K562 (cell line): ENCODE results near the gene STAG2. TPM values are rescaled to one million over a fixed set of nuclear protein-coding genes. Genes with fewer than 3 reads are reported as not detected.

Experiments
- ATAC-seq: fragments of 200-7000 bp; cut with Tn5 transposase; 3 replicates; pipeline ENCODE4 v1.9.1; 2020; ENCODE audit warnings: moderate library complexity
- BruUV-seq: library from RNA; stranded (reverse); fragments of 400-500 nt; replicated peaks from 2 replicates; lab custom pipeline; 2021; lab: Mats Ljungman, UMichigan
- CTCF ChIA-PET: fragments of 300-600 bp; formaldehyde crosslinking; extraction: SDS; loops from one replicate; lab custom pipeline; 2021; ENCODE audit warnings: low intra/inter-chr PET ratio; lab: Yijun Ruan, JAX
- POLR2A ChIA-PET: fragments of 300-600, 350-650 bp; sonication (Branson Sonifier 250); formaldehyde crosslinking; extraction: SDS; loops from one replicate; lab custom pipeline; 2021; ENCODE audit warnings: antibody characterized with exemption, inconsistent platforms; lab: Yijun Ruan, JAX
- DNase-seq, 4 experiments: peaks; one replicate each; pipeline versions ENCODE4 v3.0.0 to v3.0.0-alpha.2; 2011 to 2018; ENCODE audit warnings: low spot score in 3 of 4, mixed read lengths in 3 of 4; ENCODE audit errors: extremely low read depth in 1 of 4
- FAIRE-seq: peaks from 2 replicates; lab custom pipeline; 2011; peaks lifted over from hg19 to GRCh38; lab: Jason Lieb, UNC
- H2AFZ ChIP-seq: 2 replicates; pipeline ENCODE4 v1.6.0; 2011; ENCODE audit warnings: low read depth, low read length, control low read depth, inconsistent platforms
- H3K27ac ChIP-seq: fragments of 200-600 bp; 3 replicates; pipeline ENCODE4 v1.8.0; 2011; ENCODE audit warnings: low read depth, mild to moderate bottlenecking, control low read depth, inconsistent platforms, low read length, moderate library complexity, mixed read lengths; ENCODE audit errors: extremely low read depth
- H3K27me3 ChIP-seq, 2 experiments: fragments of 300-600 bp in 1 of 2; 2 replicates in 1 of 2; 3 replicates in 1 of 2; pipeline versions ENCODE4 v1.6.0 to v1.8.0; 2011; ENCODE audit warnings: inconsistent platforms in 2 of 2, low read length in 2 of 2, mild to moderate bottlenecking in 1 of 2, mixed read lengths in 1 of 2, moderate library complexity in 1 of 2; ENCODE audit not compliant: control insufficient read depth in 2 of 2, insufficient read depth in 2 of 2
- H3K36me3 ChIP-seq: fragments of 300-600 bp; 3 replicates; pipeline ENCODE4 v1.8.0; 2011; ENCODE audit warnings: mild to moderate bottlenecking, low read length, inconsistent platforms; ENCODE audit not compliant: control insufficient read depth, insufficient read depth
- H3K4me1 ChIP-seq, 2 experiments: fragments of 200-600 bp in 1 of 2; replicated peaks in 1 of 2; 2 replicates in 1 of 2; 3 replicates in 1 of 2; pipeline versions ENCODE4 v1.5.1 to v1.8.0; 2011; ENCODE audit warnings: inconsistent platforms in 2 of 2, low read length in 2 of 2, mild to moderate bottlenecking in 1 of 2, mixed read lengths in 1 of 2, moderate library complexity in 1 of 2; ENCODE audit not compliant: control insufficient read depth in 2 of 2, insufficient read depth in 2 of 2
- H3K4me2 ChIP-seq: 2 replicates; pipeline ENCODE4 v1.6.1; 2011; ENCODE audit warnings: low read length, control low read depth, inconsistent platforms, mixed read lengths; ENCODE audit not compliant: insufficient read depth
- H3K4me3 ChIP-seq: fragments of 200-600 bp; sonication (generic), shearing (Covaris generic); 2 replicates; pipeline ENCODE4 v1.5.1; 2016; ENCODE audit warnings: control low read depth, inconsistent platforms
- H3K79me2 ChIP-seq: fragments of 200-600 bp; 3 replicates; pipeline ENCODE4 v1.8.0; 2011; ENCODE audit warnings: low read length, inconsistent platforms; ENCODE audit not compliant: control insufficient read depth, insufficient read depth
- H3K9ac ChIP-seq, 2 experiments: 2 replicates each; pipeline versions ENCODE4 v1.6.0 to v1.6.1; 2011; ENCODE audit warnings: low read depth in 2 of 2, low read length in 2 of 2, control low read depth in 1 of 2, inconsistent platforms in 1 of 2, mild to moderate bottlenecking in 1 of 2, mixed read lengths in 1 of 2; ENCODE audit not compliant: insufficient read depth in 1 of 2
- H3K9me1 ChIP-seq: one replicate; pipeline ENCODE4 v1.6.0; 2011; ENCODE audit warnings: inconsistent platforms, mild to moderate bottlenecking, low read length, moderate library complexity; ENCODE audit not compliant: control insufficient read depth, insufficient read depth
- H3K9me3 ChIP-seq: replicated peaks from 2 replicates; pipeline ENCODE4 v1.5.1; 2011; ENCODE audit warnings: low read depth, low read length, inconsistent platforms; ENCODE audit not compliant: control insufficient read depth, insufficient read depth
- H4K20me1 ChIP-seq: replicated peaks from 2 replicates; pipeline ENCODE4 v1.6.1; 2011; ENCODE audit warnings: low read length, inconsistent platforms, mixed read lengths; ENCODE audit not compliant: control insufficient read depth, insufficient read depth
- BHLHE40 ChIP-seq: IDR thresholded peaks from 2 replicates; pipeline ENCODE4 v1.6.1; 2011; ENCODE audit warnings: low read length, improper control_type of control experiment
- CBX1 ChIP-seq: sonication (generic); IDR thresholded peaks from 2 replicates; pipeline ENCODE4 v1.6.1; 2016; ENCODE audit warnings: antibody characterized with exemption, low read depth, mild to moderate bottlenecking
- NCOA6 ChIP-seq: fragments of 450-650 bp; IDR thresholded peaks from 2 replicates; pipeline ENCODE4 v1.6.1; 2017; ENCODE audit warnings: mild to moderate bottlenecking
- NR2C2 ChIP-seq, 2 experiments: fragments of 200-800 bp in 1 of 2; sonication (Bioruptor generic) in 1 of 2; sonication (generic) in 1 of 2; formaldehyde crosslinking in 1 of 2; IDR thresholded peaks; 2 replicates each; pipeline versions ENCODE4 v1.6.1 to v1.8.0; 2016 to 2022; ENCODE audit warnings: mild to moderate bottlenecking in 1 of 2, missing compliant biosample characterization in 1 of 2, missing genetic modification characterization in 1 of 2, missing genetic modification reagents in 1 of 2
- SIX5 ChIP-seq, 2 experiments: IDR thresholded peaks; 2 replicates each; pipeline ENCODE4 v1.6.1; 2011; ENCODE audit warnings: low read length in 2 of 2, borderline replicate concordance in 1 of 2, low read depth in 1 of 2, mild to moderate bottlenecking in 1 of 2, moderate library complexity in 1 of 2; ENCODE audit not compliant: insufficient read depth in 1 of 2
- SPI1 ChIP-seq: IDR thresholded peaks from 2 replicates; pipeline ENCODE4 v1.6.1; 2011; ENCODE audit warnings: low read depth, low read length, control low read depth, borderline replicate concordance
- SRSF1 ChIP-seq: fragments of 200-400 bp; formaldehyde crosslinking; IDR thresholded peaks from 2 replicates; pipeline ENCODE4 v1.6.1; 2017; ENCODE audit warnings: mild to moderate bottlenecking, low read depth, low read length, moderate library complexity
- TARDBP ChIP-seq: fragments of 450-650 bp; IDR thresholded peaks from 2 replicates; pipeline ENCODE4 v1.6.1; 2016
- ZBTB7A ChIP-seq: IDR thresholded peaks from 2 replicates; pipeline ENCODE4 v1.6.1; 2011; ENCODE audit warnings: low read depth, mild to moderate bottlenecking, low read length, moderate library complexity, borderline replicate concordance; ENCODE audit not compliant: control insufficient read depth
- ZNF143 ChIP-seq: sonication (generic); formaldehyde crosslinking; IDR thresholded peaks from 2 replicates; pipeline ENCODE4 v1.9.0; 2022; ENCODE audit warnings: mild to moderate bottlenecking, missing genetic modification reagents
- WGBS: fragments of 100-300 bp; shearing (Covaris generic); methylation state at CpG from one replicate; pipeline ENCODE4 v1.1.6; 2016; ENCODE audit warnings: low coverage, mixed read lengths; ENCODE audit not compliant: insufficient coverage; ENCODE audit errors: missing lambda C conversion rate; 5-methylcytosine and 5-hydroxymethylcytosine counted together
- in situ Hi-C: fragments of 300-500 bp; cut with MboI; formaldehyde crosslinking; loops from 4 replicates; pipeline ENCODE4 v1.15.0; 2018; ENCODE audit warnings: inconsistent platforms, mixed read lengths
- intact Hi-C: fragments of 100-400 bp; cut with micrococcal nuclease; formaldehyde crosslinking; loops from 2 replicates; pipeline ENCODE4 v1.14.2; 2022
- polyA plus RNA-seq, 8 experiments: library from polyadenylated mRNA; depleted of rRNA in 4 of 8; stranded (reverse) in 5 of 8; unstranded in 3 of 8; fragments of >200 nt; fragmentation: Nextera tagmentation in 2 of 8; fragmentation: Illumina TruSeq in 1 of 8; extraction: Ambion mirVana in 2 of 8; extraction: Trizol in 1 of 8; gene quantifications; 2 replicates each; pipeline versions ENCODE4 v1.2.1 to v1.2.3, GENCODE V29; 2011 to 2014; ENCODE audit warnings: inconsistent platforms in 1 of 8, missing spikeins in 1 of 8
- total RNA-seq, 7 experiments: library from RNA; depleted of rRNA in 6 of 7; stranded (reverse); fragments of >200 nt in 6 of 7; fragmentation: Illumina TruSeq in 2 of 7; extraction: Trizol in 2 of 7; gene quantifications; 2 replicates each; pipeline versions ENCODE4 v1.2.1 to v1.2.3, GENCODE V29; 2011 to 2021; ENCODE audit warnings: low replicate concordance in 1 of 7
- TF ChIP-seq, protein P1 (sequence below), 2 experiments: fragments of 450-650 bp; conservative IDR thresholded peaks; 2 replicates each; pipeline ENCODE4 v1.6.1; 2017; ENCODE audit warnings: mild to moderate bottlenecking in 2 of 2, moderate library complexity in 2 of 2
- TF ChIP-seq, protein P2 (sequence below), 2 experiments: fragments of 450-650 bp in 1 of 2; sonication (generic) in 1 of 2; formaldehyde crosslinking in 1 of 2; IDR thresholded peaks; 2 replicates each; pipeline versions ENCODE4 v1.7.1 to v1.9.0; 2016 to 2022; ENCODE audit warnings: inconsistent platforms in 1 of 2, mild to moderate bottlenecking in 1 of 2, missing genetic modification reagents in 1 of 2

Gene STAG2
- total and polyA plus RNA-seq, 9 of the 15 experiments (the other 6 are each of a cell fraction or from before 2014, with no cell fraction given) = 40.3 to 133 (median 90.1) TPM

- CTCF ChIA-PET = no interaction called here
- intact Hi-C loops = no loop called here
- BruUV-seq = no TSS peak
- Histone ChIP-seq H3K4me2 (no peak overlapping the region), H3K4me3 (no peak overlapping the region), H2AFZ (no peak overlapping the region), H3K36me3 (no peaks in the 10 kb centered on the region), H3K9me1 (no peaks in the 10 kb centered on the region), H3K9ac (no peak overlapping the region), H4K20me1 (no peaks in the 10 kb centered on the region), H3K27ac (no peak overlapping the region), H3K9me3 (no peaks in the 10 kb centered on the region), H3K27me3 (no peaks in the 10 kb centered on the region; a peak in 1 of 5 replicates), H3K79me2 (no peaks in the 10 kb centered on the region), H3K4me1 (no peaks in the 10 kb centered on the region; a peak in 1 of 5 replicates)
- 16% methylated on average over 2 of the region's 2 CpGs for WGBS
- POLR2A ChIA-PET = no interaction called here
- no peak for ATAC-seq
- FAIRE-seq = no peak
- DNase-seq = no peak
- in situ Hi-C loops = no loop called here
- TF ChIP-seq BHLHE40 (no peak), SPI1 (no peak), TARDBP (no peak), NCOA6 (no peak), NR2C2 (CRISPR knock-in tag; IDR thresholded peaks at IDR 0.05) (no peak), NR2C2 (tag; IDR thresholded peaks at IDR 0.05) (no peak), ZBTB7A (no peak), CBX1 (no peak), SIX5 (IDR thresholded peaks at IDR 0.05; ENCODE audit: borderline replicate concordance in 1 of 2, insufficient read depth in 1 of 2, low read depth in 1 of 2, low read length in 2 of 2) (no peak), SRSF1 (no peak), ZNF143 (CRISPR knock-in tag) (no peak)
- TF ChIP-seq, protein P1, sequence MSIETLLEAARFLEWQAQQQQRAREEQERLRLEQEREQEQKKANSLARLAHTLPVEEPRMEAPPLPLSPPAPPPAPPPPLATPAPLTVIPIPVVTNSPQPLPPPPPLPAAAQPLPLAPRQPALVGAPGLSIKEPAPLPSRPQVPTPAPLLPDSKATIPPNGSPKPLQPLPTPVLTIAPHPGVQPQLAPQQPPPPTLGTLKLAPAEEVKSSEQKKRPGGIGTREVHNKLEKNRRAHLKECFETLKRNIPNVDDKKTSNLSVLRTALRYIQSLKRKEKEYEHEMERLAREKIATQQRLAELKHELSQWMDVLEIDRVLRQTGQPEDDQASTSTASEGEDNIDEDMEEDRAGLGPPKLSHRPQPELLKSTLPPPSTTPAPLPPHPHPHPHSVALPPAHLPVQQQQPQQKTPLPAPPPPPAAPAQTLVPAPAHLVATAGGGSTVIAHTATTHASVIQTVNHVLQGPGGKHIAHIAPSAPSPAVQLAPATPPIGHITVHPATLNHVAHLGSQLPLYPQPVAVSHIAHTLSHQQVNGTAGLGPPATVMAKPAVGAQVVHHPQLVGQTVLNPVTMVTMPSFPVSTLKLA (conservative IDR thresholded peaks at IDR 0.05) = no peak
- TF ChIP-seq, protein P2, sequence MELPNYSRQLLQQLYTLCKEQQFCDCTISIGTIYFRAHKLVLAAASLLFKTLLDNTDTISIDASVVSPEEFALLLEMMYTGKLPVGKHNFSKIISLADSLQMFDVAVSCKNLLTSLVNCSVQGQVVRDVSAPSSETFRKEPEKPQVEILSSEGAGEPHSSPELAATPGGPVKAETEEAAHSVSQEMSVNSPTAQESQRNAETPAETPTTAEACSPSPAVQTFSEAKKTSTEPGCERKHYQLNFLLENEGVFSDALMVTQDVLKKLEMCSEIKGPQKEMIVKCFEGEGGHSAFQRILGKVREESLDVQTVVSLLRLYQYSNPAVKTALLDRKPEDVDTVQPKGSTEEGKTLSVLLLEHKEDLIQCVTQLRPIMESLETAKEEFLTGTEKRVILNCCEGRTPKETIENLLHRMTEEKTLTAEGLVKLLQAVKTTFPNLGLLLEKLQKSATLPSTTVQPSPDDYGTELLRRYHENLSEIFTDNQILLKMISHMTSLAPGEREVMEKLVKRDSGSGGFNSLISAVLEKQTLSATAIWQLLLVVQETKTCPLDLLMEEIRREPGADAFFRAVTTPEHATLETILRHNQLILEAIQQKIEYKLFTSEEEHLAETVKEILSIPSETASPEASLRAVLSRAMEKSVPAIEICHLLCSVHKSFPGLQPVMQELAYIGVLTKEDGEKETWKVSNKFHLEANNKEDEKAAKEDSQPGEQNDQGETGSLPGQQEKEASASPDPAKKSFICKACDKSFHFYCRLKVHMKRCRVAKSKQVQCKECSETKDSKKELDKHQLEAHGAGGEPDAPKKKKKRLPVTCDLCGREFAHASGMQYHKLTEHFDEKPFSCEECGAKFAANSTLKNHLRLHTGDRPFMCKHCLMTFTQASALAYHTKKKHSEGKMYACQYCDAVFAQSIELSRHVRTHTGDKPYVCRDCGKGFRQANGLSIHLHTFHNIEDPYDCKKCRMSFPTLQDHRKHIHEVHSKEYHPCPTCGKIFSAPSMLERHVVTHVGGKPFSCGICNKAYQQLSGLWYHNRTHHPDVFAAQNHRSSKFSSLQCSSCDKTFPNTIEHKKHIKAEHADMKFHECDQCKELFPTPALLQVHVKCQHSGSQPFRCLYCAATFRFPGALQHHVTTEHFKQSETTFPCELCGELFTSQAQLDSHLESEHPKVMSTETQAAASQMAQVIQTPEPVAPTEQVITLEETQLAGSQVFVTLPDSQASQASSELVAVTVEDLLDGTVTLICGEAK (IDR thresholded peaks at IDR 0.05) = no peak
- TF ChIP-seq, protein P2 (CRISPR knock-in tag; IDR thresholded peaks at IDR 0.05) = no peak
Measured at GRCh38 chrX:123923211-123923610, 38.3 kb upstream of the STAG2 start.
